ENCODE data around the gene NR1I2. TPM values are rescaled to one million over a fixed set of nuclear protein-coding genes. Genes with fewer than 3 reads are reported as not detected.

The NR1I2 gene
- total RNA-seq, 4 donors from 2014 or later: 0.46 TPM; not detected in 3

- no peaks in the 10 kb centered on the region for H3K4me1 ChIP-seq
- H3K9me3 ChIP-seq: no peaks in the 10 kb centered on the region
- TF ChIP-seq EP300 (IDR thresholded peaks at IDR 0.05) (no peak), CTCF (IDR thresholded peaks at IDR 0.05) (no peak), POLR2A (IDR thresholded peaks at IDR 0.05; ENCODE audit: low read depth) (no peak), POLR2AphosphoS5 (IDR thresholded peaks at IDR 0.05) (no peak)
- intact Hi-C loops (cut with DNase I): no loop called here
- H3K27me3 ChIP-seq: no peaks in the 10 kb centered on the region
- H3K27ac ChIP-seq (replicated peaks in 1 of 4): no peak overlapping the region
- no peak overlapping the region for H3K4me3 ChIP-seq
- DNase-seq (ENCODE audit: extremely low spot score): no peak
- no peaks in the 10 kb centered on the region for H3K36me3 ChIP-seq
- 84% methylated on average over 2 of the region's 2 CpGs for WGBS
Measured at GRCh38 chr3:119783255-119783654, 1.4 kb downstream of the NR1I2 start.

- Histone ChIP-seq H3K27ac (replicated peaks in 1 of 4) (no peak overlapping the region), H3K36me3 (no peaks in the 10 kb centered on the region), H3K4me1 (no peaks in the 10 kb centered on the region), H3K9me3 (no peaks in the 10 kb centered on the region), H3K27me3 (no peaks in the 10 kb centered on the region), H3K4me3 (no peak overlapping the region)
- intact Hi-C loops (cut with DNase I): no loop called here
- DNase-seq (ENCODE audit: extremely low spot score): no peak
- TF ChIP-seq POLR2A (IDR thresholded peaks at IDR 0.05; ENCODE audit: low read depth): no peak
- TF ChIP-seq EP300 (IDR thresholded peaks at IDR 0.05): no peak
- TF ChIP-seq CTCF (IDR thresholded peaks at IDR 0.05): no peak
- TF ChIP-seq POLR2AphosphoS5 (IDR thresholded peaks at IDR 0.05): no peak
- 62% methylated on average over 7 of the region's 7 CpGs for WGBS
Measured at GRCh38 chr3:119783883-119784282, 2.0 kb downstream of the NR1I2 start.

GRCh38 chr3:119786409-119786808 lies 4.5 kb downstream of the NR1I2 start:
- intact Hi-C loops (cut with DNase I): no loop called here
- Histone ChIP-seq H3K36me3 (no peaks in the 10 kb centered on the region), H3K9me3 (no peaks in the 10 kb centered on the region), H3K27me3 (no peaks in the 10 kb centered on the region), H3K4me3 (no peak overlapping the region), H3K4me1 (no peaks in the 10 kb centered on the region), H3K27ac (replicated peaks in 1 of 4) (no peak overlapping the region)
- no peak for TF ChIP-seq POLR2AphosphoS5 (IDR thresholded peaks at IDR 0.05)
- TF ChIP-seq EP300 (IDR thresholded peaks at IDR 0.05): no peak
- no peak for TF ChIP-seq CTCF (IDR thresholded peaks at IDR 0.05)
- TF ChIP-seq POLR2A (IDR thresholded peaks at IDR 0.05; ENCODE audit: low read depth): no peak
- no peak for DNase-seq (ENCODE audit: extremely low spot score)
- 91% methylated on average over 2 of the region's 2 CpGs for WGBS

GRCh38 chr3:119790369-119790768 lies 8.5 kb downstream of the NR1I2 start:
- 82% methylated on average over 3 of the region's 3 CpGs for WGBS

More at GRCh38 chr3:119790369-119790768, 8.5 kb downstream of the NR1I2 start:
- Histone ChIP-seq H3K36me3 (no peaks in the 10 kb centered on the region), H3K4me3 (no peak overlapping the region), H3K4me1 (no peaks in the 10 kb centered on the region), H3K9me3 (no peaks in the 10 kb centered on the region), H3K27me3 (no peaks in the 10 kb centered on the region), H3K27ac (replicated peaks in 1 of 4) (no peak overlapping the region)
- TF ChIP-seq POLR2A (IDR thresholded peaks at IDR 0.05; ENCODE audit: low read depth): no peak
- TF ChIP-seq EP300 (IDR thresholded peaks at IDR 0.05): no peak
- TF ChIP-seq CTCF (IDR thresholded peaks at IDR 0.05): no peak
- no peak for TF ChIP-seq POLR2AphosphoS5 (IDR thresholded peaks at IDR 0.05)
- DNase-seq (ENCODE audit: extremely low spot score): no peak
- intact Hi-C loops (cut with DNase I): no loop called here

All from esophagus muscularis mucosa (tissue), 4 donors.